HepG2 (cell line): Measurements from ENCODE around the gene RNF168. TPM values are rescaled to one million over a fixed set of nuclear protein-coding genes. Genes with fewer than 3 reads are reported as not detected.
"Not testable (repeated sequence)": the region's sequence is repeated elsewhere in the genome, so short reads cannot be mapped to it uniquely, and the experiment has no call there.

Source experiments
- ATAC-seq: fragments of 200-7000 bp; cut with Tn5 transposase; 3 replicates; pipeline ENCODE4 v1.9.1; 2020; ENCODE audit warnings: mild to moderate bottlenecking, moderate library complexity
- BruUV-seq: library from RNA; stranded (reverse); fragments of 400-500 nt; replicated peaks from 2 replicates; lab custom pipeline; 2021; lab: Mats Ljungman, UMichigan
- CTCF ChIA-PET: fragments of 300-600 bp; formaldehyde crosslinking; extraction: SDS; loops from one replicate; lab custom pipeline; 2021; ENCODE audit warnings: low total read pairs, inconsistent platforms, low intra/inter-chr PET ratio; lab: Yijun Ruan, JAX
- POLR2A ChIA-PET: fragments of 350-600 bp; sonication (Branson Sonifier 250); formaldehyde crosslinking; loops from one replicate; lab custom pipeline; 2020; ENCODE audit warnings: antibody characterized with exemption, inconsistent platforms; lab: Yijun Ruan, JAX
- DNase-seq: peaks from one replicate; pipeline ENCODE4 v3.0.0-alpha.2; 2015; ENCODE audit warnings: low spot score
- FAIRE-seq: peaks from 3 replicates; lab custom pipeline; 2011; peaks lifted over from hg19 to GRCh38; lab: Jason Lieb, UNC
- H2AFZ ChIP-seq: one replicate; pipeline ENCODE4 v1.6.1; 2011; ENCODE audit warnings: low read length, inconsistent platforms
- H3K27ac ChIP-seq: fragments of 300-600 bp; 3 replicates; pipeline ENCODE4 v1.8.0; 2011; ENCODE audit warnings: mixed run types, mild to moderate bottlenecking, mixed read lengths, low read length, inconsistent platforms; ENCODE audit not compliant: insufficient read depth; ENCODE audit errors: extremely low read length
- H3K27me3 ChIP-seq, 2 experiments: fragments of 200-600 bp in 1 of 2; 2 replicates in 1 of 2; 3 replicates in 1 of 2; pipeline versions ENCODE4 v1.6.0 to v1.8.0; 2011; ENCODE audit warnings: low read length in 2 of 2, mild to moderate bottlenecking in 2 of 2, moderate library complexity in 2 of 2, inconsistent platforms in 1 of 2; ENCODE audit not compliant: insufficient read depth in 2 of 2, control insufficient read depth in 1 of 2
- H3K36me3 ChIP-seq, 2 experiments: fragments of 200-600 bp in 1 of 2; replicated peaks in 1 of 2; 2 replicates in 1 of 2; 3 replicates in 1 of 2; pipeline versions ENCODE4 v1.5.1 to v1.8.0; 2011; ENCODE audit warnings: low read length in 2 of 2, inconsistent platforms in 1 of 2; ENCODE audit not compliant: insufficient read depth in 2 of 2, control insufficient read depth in 1 of 2
- H3K4me1 ChIP-seq: 2 replicates; pipeline ENCODE4 v1.5.1; 2012; ENCODE audit warnings: low read length, inconsistent platforms; ENCODE audit not compliant: insufficient read depth
- H3K4me2 ChIP-seq: 2 replicates; pipeline ENCODE4 v1.6.0; 2011; ENCODE audit warnings: low read depth, low read length, inconsistent platforms
- H3K4me3 ChIP-seq, 3 experiments: fragments of 200-600 bp in 1 of 3; sonication (generic), shearing (Covaris generic) in 1 of 3; replicated peaks in 1 of 3; 2 replicates each; pipeline ENCODE4 v1.5.1; 2011 to 2016; ENCODE audit warnings: low read length in 3 of 3, inconsistent platforms in 2 of 3, low read depth in 2 of 3, mild to moderate bottlenecking in 2 of 3, control low read depth in 1 of 3, mixed read lengths in 1 of 3; ENCODE audit not compliant: insufficient read depth in 1 of 3
- H3K79me2 ChIP-seq: one replicate; pipeline ENCODE4 v1.6.1; 2011; ENCODE audit warnings: low read length, inconsistent platforms; ENCODE audit not compliant: insufficient read depth
- H3K9ac ChIP-seq: 2 replicates; pipeline ENCODE4 v1.6.0; 2011; ENCODE audit warnings: mild to moderate bottlenecking, low read depth, low read length, inconsistent platforms; ENCODE audit not compliant: insufficient read depth
- H3K9me3 ChIP-seq: 2 replicates; pipeline ENCODE4 v1.5.1; 2012; ENCODE audit warnings: mild to moderate bottlenecking, low read length
- H4K20me1 ChIP-seq: 2 replicates; pipeline ENCODE4 v1.6.0; 2011; ENCODE audit warnings: inconsistent platforms, mild to moderate bottlenecking, low read length, moderate library complexity; ENCODE audit not compliant: insufficient read depth
- EZH2 ChIP-seq: conservative IDR thresholded peaks from 2 replicates; pipeline ENCODE4 v1.6.1; 2012; ENCODE audit warnings: mild to moderate bottlenecking, low read depth, low read length, moderate library complexity
- HES4 ChIP-seq: sonication (generic); formaldehyde crosslinking; IDR thresholded peaks from 2 replicates; pipeline ENCODE4 v1.9.0; 2021; ENCODE audit warnings: mild to moderate bottlenecking, missing genetic modification reagents, borderline replicate concordance
- HNRNPH1 ChIP-seq: fragments of 200-400 bp; formaldehyde crosslinking; optimal IDR thresholded peaks from 2 replicates; pipeline ENCODE3; 2017; ENCODE audit warnings: mild to moderate bottlenecking, low read depth, low read length
- ZFP90 ChIP-seq: sonication (generic); formaldehyde crosslinking; IDR thresholded peaks from 2 replicates; pipeline ENCODE4 v1.8.0; 2022; ENCODE audit warnings: missing genetic modification reagents, mild to moderate bottlenecking, inconsistent platforms, borderline replicate concordance
- ZNF780A ChIP-seq: sonication (generic); formaldehyde crosslinking; IDR thresholded peaks from 2 replicates; pipeline ENCODE4 v1.8.0; 2022; ENCODE audit warnings: mild to moderate bottlenecking, missing genetic modification reagents, moderate library complexity
- ZSCAN12 ChIP-seq: sonication (generic); formaldehyde crosslinking; IDR thresholded peaks from 2 replicates; pipeline ENCODE4 v1.9.0; 2021; ENCODE audit warnings: mild to moderate bottlenecking, missing genetic modification reagents
- ZSCAN30 ChIP-seq: sonication (generic); formaldehyde crosslinking; IDR thresholded peaks from 2 replicates; pipeline ENCODE4 v1.5.0; 2020; ENCODE audit warnings: mild to moderate bottlenecking, missing genetic modification reagents
- ZSCAN9 ChIP-seq: IDR thresholded peaks from 2 replicates; pipeline ENCODE4 v1.6.1; 2016; ENCODE audit warnings: borderline replicate concordance
- WGBS: methylation state at CpG from one replicate; pipeline ENCODE4 v1.1.6; 2017; ENCODE audit warnings: low lambda C conversion rate; 5-methylcytosine and 5-hydroxymethylcytosine counted together
- in situ Hi-C: cut with HindIII; loops from 2 replicates; pipeline ENCODE4 v1.10.0; 2017; ENCODE audit warnings: low pct_unique_long_range_greater_than_20kb; ENCODE audit not compliant: extremely low pct_ligation_motif_present
- intact Hi-C: fragments of 100-400 bp; cut with micrococcal nuclease; formaldehyde crosslinking; loops from one replicate; pipeline ENCODE4 v1.10.0; 2022; ENCODE audit not compliant: unreplicated experiment
- polyA plus RNA-seq, 8 experiments: library from polyadenylated mRNA; depleted of rRNA in 3 of 8; stranded (reverse) in 7 of 8; unstranded in 1 of 8; fragments of >200 nt; fragmentation: Illumina TruSeq in 4 of 8; extraction: Trizol in 4 of 8; gene quantifications; 2 replicates each; pipeline versions ENCODE4 v1.2.1 to v1.2.3, GENCODE V29; 2011 to 2016; ENCODE audit warnings: low read depth in 4 of 8, missing spikeins in 1 of 8, mixed read lengths in 1 of 8; ENCODE audit not compliant: insufficient read depth in 1 of 8
- total RNA-seq, 5 experiments: library from RNA; depleted of rRNA; stranded (reverse); fragments of >200 nt; fragmentation: Illumina TruSeq; extraction: Trizol; gene quantifications; 2 replicates each; pipeline ENCODE4 v1.2.3, GENCODE V29; 2016; ENCODE audit warnings: low read depth in 1 of 5
- TF ChIP-seq, protein P1 (sequence below): sonication (generic); formaldehyde crosslinking; IDR thresholded peaks from 2 replicates; pipeline ENCODE4 v1.8.0; 2022; ENCODE audit warnings: low read depth, missing genetic modification reagents
- TF ChIP-seq, protein P2 (sequence below): sonication (generic); formaldehyde crosslinking; IDR thresholded peaks from 2 replicates; pipeline ENCODE4 v1.4.0; 2020; ENCODE audit warnings: mild to moderate bottlenecking, missing genetic modification reagents, borderline replicate concordance
- TF ChIP-seq, protein P3 (sequence below): sonication (generic); formaldehyde crosslinking; IDR thresholded peaks from 2 replicates; pipeline ENCODE4 v1.4.0; 2020; ENCODE audit warnings: missing genetic modification reagents
- TF ChIP-seq, protein P4 (sequence below): sonication (generic); formaldehyde crosslinking; IDR thresholded peaks from 2 replicates; pipeline ENCODE4 v1.5.0; 2020; ENCODE audit warnings: missing genetic modification reagents, mild to moderate bottlenecking, borderline replicate concordance

Gene RNF168
- total and polyA plus RNA-seq, 2 of the 13 experiments (the other 11 are each of a cell fraction or from before 2014, with no cell fraction given), result 3.7 to 22.9 TPM

DNA sequence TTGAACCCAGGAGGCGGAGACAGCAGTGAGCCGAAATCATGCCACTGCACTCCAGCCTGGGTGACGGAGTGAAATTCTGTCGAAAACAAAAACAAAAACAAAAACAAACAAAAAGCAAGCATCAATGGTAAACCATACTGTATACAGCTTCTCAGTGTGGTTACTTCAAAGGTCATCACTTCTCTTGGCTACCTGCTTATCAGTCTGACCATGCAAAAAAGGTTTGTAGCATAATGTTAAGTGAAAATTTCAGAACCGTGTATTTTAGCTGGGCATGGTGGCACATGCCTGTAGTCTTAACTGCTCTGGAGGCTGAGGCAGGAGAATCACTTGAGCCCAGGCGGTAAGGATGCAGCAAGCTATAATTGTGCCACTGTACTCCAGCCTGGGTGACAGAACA is 75.5 kb downstream of the RNF168 start:
- Histone ChIP-seq H3K9ac (no peak overlapping the region), H3K4me3 (no peak overlapping the region), H3K27ac (no peak overlapping the region), H3K27me3 (no peaks in the 10 kb centered on the region; a peak in 1 of 5 replicates), H3K4me2 (no peak overlapping the region), H3K4me1 (peaks cover 14% of the 10 kb centered on the region), H2AFZ (no peak overlapping the region), H3K79me2 (peaks cover 89% of the 10 kb centered on the region), H3K9me3 (no peaks in the 10 kb centered on the region), H3K36me3 (peaks cover 3 to 7% of the 10 kb centered on the region in 2 experiments; a peak in 3 of 5 replicates), H4K20me1 (peaks cover 19% of the 10 kb centered on the region; the same call in 1 of the 2 replicates)
- POLR2A ChIA-PET, result no interaction called here
- FAIRE-seq (no peak), DNase-seq (no peak), ATAC-seq (no peak)
- intact Hi-C loops (no loop called here), in situ Hi-C loops (no loop called here)
- TF ChIP-seq ZNF780A (CRISPR knock-in tag), result no peak
- TF ChIP-seq EZH2, result no peak
- TF ChIP-seq, protein P1, sequence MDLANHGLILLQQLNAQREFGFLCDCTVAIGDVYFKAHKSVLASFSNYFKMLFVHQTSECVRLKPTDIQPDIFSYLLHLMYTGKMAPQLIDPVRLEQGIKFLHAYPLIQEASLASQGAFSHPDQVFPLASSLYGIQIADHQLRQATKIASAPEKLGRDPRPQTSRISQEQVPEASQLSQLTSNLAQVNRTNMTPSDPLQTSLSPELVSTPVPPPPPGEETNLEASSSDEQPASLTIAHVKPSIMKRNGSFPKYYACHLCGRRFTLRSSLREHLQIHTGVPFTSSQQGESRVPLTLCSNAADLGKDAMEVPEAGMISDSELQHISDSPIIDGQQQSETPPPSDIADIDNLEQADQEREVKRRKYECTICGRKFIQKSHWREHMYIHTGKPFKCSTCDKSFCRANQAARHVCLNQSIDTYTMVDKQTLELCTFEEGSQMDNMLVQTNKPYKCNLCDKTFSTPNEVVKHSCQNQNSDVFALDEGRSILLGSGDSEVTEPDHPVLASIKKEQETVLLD (CRISPR knock-in tag), result no peak
- TF ChIP-seq, protein P2, sequence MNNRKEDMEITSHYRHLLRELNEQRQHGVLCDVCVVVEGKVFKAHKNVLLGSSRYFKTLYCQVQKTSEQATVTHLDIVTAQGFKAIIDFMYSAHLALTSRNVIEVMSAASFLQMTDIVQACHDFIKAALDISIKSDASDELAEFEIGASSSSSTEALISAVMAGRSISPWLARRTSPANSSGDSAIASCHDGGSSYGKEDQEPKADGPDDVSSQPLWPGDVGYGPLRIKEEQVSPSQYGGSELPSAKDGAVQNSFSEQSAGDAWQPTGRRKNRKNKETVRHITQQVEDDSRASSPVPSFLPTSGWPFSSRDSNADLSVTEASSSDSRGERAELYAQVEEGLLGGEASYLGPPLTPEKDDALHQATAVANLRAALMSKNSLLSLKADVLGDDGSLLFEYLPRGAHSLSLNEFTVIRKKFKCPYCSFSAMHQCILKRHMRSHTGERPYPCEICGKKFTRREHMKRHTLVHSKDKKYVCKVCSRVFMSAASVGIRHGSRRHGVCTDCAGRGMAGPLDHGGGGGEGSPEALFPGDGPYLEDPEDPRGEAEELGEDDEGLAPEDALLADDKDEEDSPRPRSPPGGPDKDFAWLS, result no peak
- TF ChIP-seq, protein P3, sequence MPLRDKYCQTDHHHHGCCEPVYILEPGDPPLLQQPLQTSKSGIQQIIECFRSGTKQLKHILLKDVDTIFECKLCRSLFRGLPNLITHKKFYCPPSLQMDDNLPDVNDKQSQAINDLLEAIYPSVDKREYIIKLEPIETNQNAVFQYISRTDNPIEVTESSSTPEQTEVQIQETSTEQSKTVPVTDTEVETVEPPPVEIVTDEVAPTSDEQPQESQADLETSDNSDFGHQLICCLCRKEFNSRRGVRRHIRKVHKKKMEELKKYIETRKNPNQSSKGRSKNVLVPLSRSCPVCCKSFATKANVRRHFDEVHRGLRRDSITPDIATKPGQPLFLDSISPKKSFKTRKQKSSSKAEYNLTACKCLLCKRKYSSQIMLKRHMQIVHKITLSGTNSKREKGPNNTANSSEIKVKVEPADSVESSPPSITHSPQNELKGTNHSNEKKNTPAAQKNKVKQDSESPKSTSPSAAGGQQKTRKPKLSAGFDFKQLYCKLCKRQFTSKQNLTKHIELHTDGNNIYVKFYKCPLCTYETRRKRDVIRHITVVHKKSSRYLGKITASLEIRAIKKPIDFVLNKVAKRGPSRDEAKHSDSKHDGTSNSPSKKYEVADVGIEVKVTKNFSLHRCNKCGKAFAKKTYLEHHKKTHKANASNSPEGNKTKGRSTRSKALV (CRISPR knock-in tag), result no peak
- TF ChIP-seq HES4 (CRISPR knock-in tag), result no peak
- no peak for TF ChIP-seq ZSCAN9 (CRISPR knock-in tag)
- TF ChIP-seq ZSCAN30 (CRISPR knock-in tag), result no peak
- no peak for TF ChIP-seq HNRNPH1
- TF ChIP-seq, protein P4, sequence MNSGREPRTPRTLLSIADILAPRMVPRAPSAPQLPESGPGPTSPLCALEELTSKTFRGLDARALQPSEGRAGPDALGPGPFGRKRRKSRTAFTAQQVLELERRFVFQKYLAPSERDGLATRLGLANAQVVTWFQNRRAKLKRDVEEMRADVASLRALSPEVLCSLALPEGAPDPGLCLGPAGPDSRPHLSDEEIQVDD (CRISPR knock-in tag), result no peak
- TF ChIP-seq ZFP90, result no peak
- TF ChIP-seq ZSCAN12, result no peak
- CTCF ChIA-PET, result no interaction called here
- WGBS, result 96% methylated on average over 6 of the region's 6 CpGs
- no TSS peak for BruUV-seq

DNA sequence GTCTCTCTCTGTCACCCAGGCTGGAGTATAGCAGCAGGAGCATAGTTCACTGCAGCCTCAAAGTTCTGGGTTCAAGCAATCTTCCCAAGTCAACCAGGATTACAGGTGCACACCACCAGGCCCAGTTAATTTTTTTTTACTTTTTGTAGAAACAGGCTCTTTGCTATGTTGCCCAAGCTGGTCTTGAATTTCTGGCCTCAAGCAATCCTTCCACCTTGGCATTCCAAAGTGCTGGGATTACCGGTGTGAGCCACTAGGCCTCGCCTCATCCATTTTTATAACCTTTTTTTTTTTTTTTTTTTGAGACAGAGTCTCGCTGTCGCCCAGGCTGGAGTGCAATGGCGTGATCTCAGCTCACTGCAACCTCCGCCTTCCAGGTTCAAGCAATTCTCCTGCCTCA is 79.1 kb downstream of the RNF168 start:
- H3K9ac ChIP-seq, H3K27me3 ChIP-seq, H3K4me2 ChIP-seq, H2AFZ ChIP-seq, in situ Hi-C loops, H3K27ac ChIP-seq, H3K9me3 ChIP-seq, intact Hi-C loops, H3K36me3 ChIP-seq, CTCF ChIA-PET, H3K4me3 ChIP-seq, H3K4me1 ChIP-seq, FAIRE-seq, POLR2A ChIA-PET, DNase-seq, ATAC-seq, BruUV-seq: not testable (repeated sequence)
- Histone ChIP-seq H3K79me2 (peaks cover 94% of the 10 kb centered on the region), H4K20me1 (peaks cover 36% of the 10 kb centered on the region; the same call in 1 of the 2 replicates)
- WGBS, result 97% methylated on average over 6 of the region's 6 CpGs
